Activated CD8-positive, alpha-beta memory T cell treated with anti-CD3 and anti-CD28 coated beads, Interleukin-2, amount 50 U/mL, for 24 hours (primary cell): ENCODE measurements around the gene RASAL2.
"Not testable (repeated sequence)": the region's sequence is repeated elsewhere in the genome, so short reads cannot be mapped to it uniquely, and the experiment has no call there.

Source experiments
- DNase-seq: peaks from one replicate; pipeline ENCODE4 v3.0.0-alpha.2; 2020; ENCODE audit errors: extremely low read depth

The RASAL2 gene

GRCh38 chr1:178119628-178120027 lies 25.7 kb downstream of the RASAL2 start:
- DNase-seq, result no peak

GRCh38 chr1:178120088-178120487 lies 26.2 kb downstream of the RASAL2 start:
- no peak for DNase-seq

- DNase-seq, result not testable (repeated sequence)
Measured at GRCh38 chr1:178120520-178121052, 26.7 kb downstream of the RASAL2 start.

- no peak for DNase-seq
Measured at GRCh38 chr1:178121883-178122282, 28.0 kb downstream of the RASAL2 start.

GRCh38 chr1:178122283-178122682 lies 28.4 kb downstream of the RASAL2 start:
- DNase-seq, result no peak

GRCh38 chr1:178124115-178124514 lies 30.2 kb downstream of the RASAL2 start:
- no peak for DNase-seq

- no peak for DNase-seq
Measured at GRCh38 chr1:178126261-178126660, 32.4 kb downstream of the RASAL2 start.

- DNase-seq, result no peak
Measured at GRCh38 chr1:178126741-178127185, 32.9 kb downstream of the RASAL2 start.

GRCh38 chr1:178127482-178128191 lies 33.7 kb downstream of the RASAL2 start:
- no peak for DNase-seq

- DNase-seq, result no peak
Measured at GRCh38 chr1:178133239-178133989, 39.5 kb downstream of the RASAL2 start.

- DNase-seq, result no peak
Measured at GRCh38 chr1:178134061-178134460, 40.2 kb downstream of the RASAL2 start.

GRCh38 chr1:178137238-178137637 lies 43.3 kb downstream of the RASAL2 start:
- no peak for DNase-seq

GRCh38 chr1:178142806-178143205 lies 48.9 kb downstream of the RASAL2 start:
- DNase-seq, result no peak

- no peak for DNase-seq
Measured at GRCh38 chr1:178143730-178144690, 50.1 kb downstream of the RASAL2 start.

- DNase-seq, result no peak
Measured at GRCh38 chr1:178145605-178146004, 51.7 kb downstream of the RASAL2 start.

GRCh38 chr1:178146436-178146835 lies 52.5 kb downstream of the RASAL2 start:
- no peak for DNase-seq

- DNase-seq, result no peak
Measured at GRCh38 chr1:178150610-178151009, 56.7 kb downstream of the RASAL2 start.

GRCh38 chr1:178151831-178152230 lies 57.9 kb downstream of the RASAL2 start:
- DNase-seq, result no peak

- no peak for DNase-seq
Measured at GRCh38 chr1:178155481-178156255, 61.8 kb downstream of the RASAL2 start.

- no peak for DNase-seq
Measured at GRCh38 chr1:178160736-178161475, 67.0 kb downstream of the RASAL2 start.
